Fibroblast of lung (primary cell): ENCODE measurements around the gene SETBP1. TPM values are rescaled to one million over a fixed set of nuclear protein-coding genes. Genes with fewer than 3 reads are reported as not detected.

ENCODE experiments used
- DNase-seq, 2 donors: peaks; one replicate each; pipeline versions ENCODE4 v3.0.0 to v3.0.0-alpha.2; 2010; ENCODE audit warnings: low read depth in 2 of 2
- H2AFZ ChIP-seq: 2 replicates; pipeline ENCODE4 v1.5.1; 2012; ENCODE audit warnings: low read length, control low read depth, inconsistent platforms
- H3K27ac ChIP-seq: 2 replicates; pipeline ENCODE4 v1.5.1; 2011; ENCODE audit warnings: low read length, control low read depth; ENCODE audit not compliant: insufficient read depth
- H3K27me3 ChIP-seq: 2 replicates; pipeline ENCODE4 v1.5.1; 2011; ENCODE audit warnings: mild to moderate bottlenecking, low read length; ENCODE audit not compliant: control insufficient read depth, insufficient read depth
- H3K36me3 ChIP-seq: 2 replicates; pipeline ENCODE4 v1.5.1; 2011; ENCODE audit warnings: low read length; ENCODE audit not compliant: control insufficient read depth, insufficient read depth
- H3K4me1 ChIP-seq: 2 replicates; pipeline ENCODE4 v1.5.1; 2011; ENCODE audit warnings: low read length; ENCODE audit not compliant: control insufficient read depth, insufficient read depth; ENCODE audit errors: extremely low read depth
- H3K4me2 ChIP-seq: 2 replicates; pipeline ENCODE4 v1.5.1; 2011; ENCODE audit warnings: low read length, control low read depth; ENCODE audit not compliant: insufficient read depth; ENCODE audit errors: extremely low read depth
- H3K4me3 ChIP-seq, 4 experiments: fragments of 200-600 bp in 1 of 4; sonication (generic) in 1 of 4; replicated peaks in 1 of 4; 2 replicates each; pipeline ENCODE4 v1.5.1; 2011 to 2016; ENCODE audit warnings: low read length in 4 of 4, low read depth in 3 of 4, mild to moderate bottlenecking in 3 of 4, control low read depth in 2 of 4, inconsistent platforms in 1 of 4, mixed read lengths in 1 of 4; ENCODE audit not compliant: insufficient read depth in 1 of 4; ENCODE audit errors: control extremely low read depth in 1 of 4
- H3K79me2 ChIP-seq: 2 replicates; pipeline ENCODE4 v1.5.1; 2012; ENCODE audit warnings: mild to moderate bottlenecking, low read length, inconsistent platforms; ENCODE audit not compliant: control insufficient read depth, insufficient read depth
- H3K9ac ChIP-seq: 2 replicates; pipeline ENCODE4 v1.5.1; 2011; ENCODE audit warnings: mild to moderate bottlenecking, low read length, control low read depth; ENCODE audit not compliant: insufficient read depth
- H3K9me3 ChIP-seq: 2 replicates; pipeline ENCODE4 v1.5.1; 2012; ENCODE audit warnings: low read depth, low read length; ENCODE audit not compliant: control insufficient read depth, insufficient read depth
- H4K20me1 ChIP-seq: 2 replicates; pipeline ENCODE4 v1.5.1; 2011; ENCODE audit warnings: low read length; ENCODE audit not compliant: control insufficient read depth, insufficient read depth; ENCODE audit errors: extremely low read depth
- EZH2 ChIP-seq: IDR thresholded peaks from 2 replicates; pipeline ENCODE4 v1.5.1; 2012; ENCODE audit warnings: low read length, control low read depth, mild to moderate bottlenecking; ENCODE audit errors: missing control alignments
- polyA plus RNA-seq, 2 donors: library from polyadenylated mRNA; depleted of rRNA in 1 of 2; stranded (reverse) in 1 of 2; unstranded in 1 of 2; fragments of >200 nt; gene quantifications; 2 replicates each; pipeline ENCODE4 v1.2.1, GENCODE V29; 2011 to 2012; ENCODE audit warnings: missing spikeins in 1 of 2
- total RNA-seq: library from RNA; depleted of rRNA; stranded (reverse); fragments of >200 nt; gene quantifications from 2 replicates; pipeline ENCODE4 v1.2.1, GENCODE V29; 2014
- TF ChIP-seq, protein P1 (sequence below), 2 donors: IDR thresholded peaks in 1 of 2; conservative IDR thresholded peaks in 1 of 2; 1 replicate in 1 of 2; 2 replicates in 1 of 2; pipeline ENCODE4 v1.5.1; 2011 to 2012; ENCODE audit warnings: low read length in 2 of 2, control low read depth in 1 of 2, inconsistent platforms in 1 of 2, low read depth in 1 of 2, mild to moderate bottlenecking in 1 of 2

SETBP1 gene
- total and polyA plus RNA-seq, 2 donors (not counting 1 experiment from before 2014, with no cell fraction given) = 4.5 to 5.4 TPM

DNA sequence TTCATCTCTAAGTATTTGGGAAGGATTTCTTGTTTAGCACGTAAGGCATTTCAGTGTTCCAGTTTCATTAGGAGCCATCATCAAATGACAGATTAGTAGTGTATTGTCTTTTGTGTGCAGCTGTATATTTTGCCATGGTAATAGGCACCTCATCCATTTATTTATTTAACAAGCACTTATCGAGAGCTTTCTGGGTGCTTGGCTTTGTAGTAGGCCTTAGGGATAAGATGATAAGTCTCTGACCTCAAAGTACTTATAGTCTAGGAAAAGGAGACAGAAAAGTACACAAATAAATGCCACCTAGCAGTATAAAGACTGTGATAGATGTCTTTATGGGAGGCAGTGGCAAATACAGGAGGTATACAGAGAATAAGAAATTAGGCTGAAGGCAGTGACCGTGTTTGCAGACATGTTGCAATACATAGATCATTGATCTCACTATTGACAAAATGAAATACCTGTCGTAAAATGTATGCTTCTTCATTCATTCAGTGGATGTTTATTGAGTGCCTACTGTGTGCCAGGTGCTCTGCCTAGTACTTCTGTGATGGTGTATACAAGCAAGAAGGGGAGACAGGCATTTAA is 265.9 kb downstream of the SETBP1 start:
- no peaks in the 10 kb centered on the region for H3K9me3 ChIP-seq
- H3K36me3 ChIP-seq = no peaks in the 10 kb centered on the region
- H3K79me2 ChIP-seq = no peaks in the 10 kb centered on the region
- no peak overlapping the region for H2AFZ ChIP-seq
- H3K27ac ChIP-seq = no peak overlapping the region
- no peak overlapping the region for H3K4me3 ChIP-seq
- H3K9ac ChIP-seq = no peak overlapping the region
- no peaks in the 10 kb centered on the region for H4K20me1 ChIP-seq
- H3K4me2 ChIP-seq = no peak overlapping the region
- no peaks in the 10 kb centered on the region for H3K27me3 ChIP-seq
- TF ChIP-seq, protein P1, sequence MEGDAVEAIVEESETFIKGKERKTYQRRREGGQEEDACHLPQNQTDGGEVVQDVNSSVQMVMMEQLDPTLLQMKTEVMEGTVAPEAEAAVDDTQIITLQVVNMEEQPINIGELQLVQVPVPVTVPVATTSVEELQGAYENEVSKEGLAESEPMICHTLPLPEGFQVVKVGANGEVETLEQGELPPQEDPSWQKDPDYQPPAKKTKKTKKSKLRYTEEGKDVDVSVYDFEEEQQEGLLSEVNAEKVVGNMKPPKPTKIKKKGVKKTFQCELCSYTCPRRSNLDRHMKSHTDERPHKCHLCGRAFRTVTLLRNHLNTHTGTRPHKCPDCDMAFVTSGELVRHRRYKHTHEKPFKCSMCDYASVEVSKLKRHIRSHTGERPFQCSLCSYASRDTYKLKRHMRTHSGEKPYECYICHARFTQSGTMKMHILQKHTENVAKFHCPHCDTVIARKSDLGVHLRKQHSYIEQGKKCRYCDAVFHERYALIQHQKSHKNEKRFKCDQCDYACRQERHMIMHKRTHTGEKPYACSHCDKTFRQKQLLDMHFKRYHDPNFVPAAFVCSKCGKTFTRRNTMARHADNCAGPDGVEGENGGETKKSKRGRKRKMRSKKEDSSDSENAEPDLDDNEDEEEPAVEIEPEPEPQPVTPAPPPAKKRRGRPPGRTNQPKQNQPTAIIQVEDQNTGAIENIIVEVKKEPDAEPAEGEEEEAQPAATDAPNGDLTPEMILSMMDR (conservative IDR thresholded peaks at IDR 0.05 in 1 of 2, IDR thresholded peaks at IDR 0.05 in 1 of 2; ENCODE audit: low read depth in 1 of 2, low read length in 2 of 2) = no peak
- peaks cover 2% of the 10 kb centered on the region for H3K4me1 ChIP-seq
- DNase-seq = no peak

DNA sequence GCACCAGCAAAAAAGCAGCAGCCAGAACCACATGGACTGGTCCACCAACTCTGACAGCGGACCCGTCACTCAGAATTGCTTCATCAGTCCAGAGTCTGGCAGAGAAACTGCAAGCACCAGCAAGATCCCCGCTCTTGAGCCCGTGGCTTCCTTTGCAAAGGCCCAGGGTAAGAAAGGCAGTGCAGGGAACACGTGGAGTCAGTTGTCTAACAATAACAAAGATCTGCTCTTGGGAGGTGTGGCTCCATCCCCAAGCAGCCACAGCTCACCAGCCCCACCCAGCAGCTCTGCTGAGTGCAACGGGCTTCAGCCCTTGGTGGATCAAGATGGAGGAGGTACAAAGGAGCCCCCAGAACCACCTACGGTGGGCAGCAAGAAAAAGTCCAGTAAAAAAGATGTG is 269.3 kb downstream of the SETBP1 start:
- DNase-seq = no peak
- Histone ChIP-seq H3K79me2 (no peaks in the 10 kb centered on the region), H3K4me2 (no peak overlapping the region), H3K27ac (no peak overlapping the region), H3K9me3 (no peaks in the 10 kb centered on the region), H3K9ac (no peak overlapping the region), H2AFZ (no peak overlapping the region), H3K4me1 (no peaks in the 10 kb centered on the region), H3K36me3 (no peaks in the 10 kb centered on the region), H4K20me1 (no peaks in the 10 kb centered on the region), H3K27me3 (no peaks in the 10 kb centered on the region), H3K4me3 (no peak overlapping the region)
- TF ChIP-seq, protein P1 (conservative IDR thresholded peaks at IDR 0.05 in 1 of 2, IDR thresholded peaks at IDR 0.05 in 1 of 2; ENCODE audit: low read depth in 1 of 2, low read length in 2 of 2) = no peak
- TF ChIP-seq EZH2 = no peak

DNA sequence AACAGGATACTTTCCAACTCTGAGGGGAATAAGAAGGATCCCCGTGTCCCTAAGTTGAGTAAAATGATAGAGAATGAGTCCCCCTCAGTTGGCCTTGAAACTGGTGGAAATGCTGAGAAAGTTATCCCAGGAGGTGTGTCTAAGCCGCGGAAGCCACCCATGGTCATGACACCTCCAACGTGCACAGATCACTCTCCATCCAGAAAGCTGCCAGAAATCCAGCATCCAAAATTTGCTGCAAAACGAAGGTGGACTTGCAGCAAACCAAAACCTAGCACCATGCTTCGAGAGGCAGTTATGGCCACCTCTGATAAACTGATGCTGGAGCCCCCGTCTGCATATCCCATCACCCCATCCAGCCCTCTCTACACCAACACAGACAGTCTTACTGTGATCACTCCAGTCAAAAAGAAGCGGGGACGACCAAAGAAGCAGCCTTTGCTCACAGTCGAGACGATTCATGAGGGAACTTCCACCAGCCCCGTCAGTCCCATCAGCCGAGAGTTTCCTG is 270.1 kb downstream of the SETBP1 start:
- H3K27me3 ChIP-seq = no peaks in the 10 kb centered on the region
- no peaks in the 10 kb centered on the region for H3K36me3 ChIP-seq
- no peaks in the 10 kb centered on the region for H3K4me1 ChIP-seq
- H4K20me1 ChIP-seq = no peaks in the 10 kb centered on the region
- H3K9me3 ChIP-seq = no peaks in the 10 kb centered on the region
- DNase-seq = no peak
- no peak for TF ChIP-seq EZH2
- TF ChIP-seq, protein P1 (conservative IDR thresholded peaks at IDR 0.05 in 1 of 2, IDR thresholded peaks at IDR 0.05 in 1 of 2; ENCODE audit: low read depth in 1 of 2, low read length in 2 of 2) = no peak
- no peak overlapping the region for H3K4me2 ChIP-seq
- H3K4me3 ChIP-seq = no peak overlapping the region
- no peak overlapping the region for H3K9ac ChIP-seq
- no peak overlapping the region for H3K27ac ChIP-seq
- no peak overlapping the region for H2AFZ ChIP-seq
- no peaks in the 10 kb centered on the region for H3K79me2 ChIP-seq
